Central memory CD8-positive, alpha-beta T cell (primary cell): ENCODE measurements around the gene EIF3L.

ENCODE experiments used
- ATAC-seq: fragments of 150-1000 bp; cut with Tn5 transposase; replicated peaks from 2 replicates; pipeline ENCODE4 v1.10.0; 2022; ENCODE audit warnings: mild to moderate bottlenecking, moderate FRiP score, moderate number of reproducible peaks; ENCODE audit not compliant: poor library complexity, severe bottlenecking; ENCODE audit errors: extremely low read depth
- DNase-seq, 2 donors: peaks; one replicate each; pipeline ENCODE4 v3.0.0; 2021; ENCODE audit warnings: low spot score in 2 of 2
- H3K27ac Mint-ChIP-seq: one replicate; pipeline ENCODE4 v1.8.0; 2022; ENCODE audit warnings: low read depth, mild to moderate bottlenecking, moderate library complexity, mixed read lengths
- H3K27me3 Mint-ChIP-seq: one replicate; pipeline ENCODE4 v1.8.0; 2022; ENCODE audit warnings: mixed read lengths
- H3K36me3 Mint-ChIP-seq: one replicate; pipeline ENCODE4 v1.8.0; 2022; ENCODE audit warnings: mild to moderate bottlenecking, moderate library complexity, mixed read lengths; ENCODE audit not compliant: insufficient read depth
- H3K4me1 Mint-ChIP-seq: one replicate; pipeline ENCODE4 v1.8.0; 2022; ENCODE audit warnings: mixed read lengths
- H3K4me3 Mint-ChIP-seq: one replicate; pipeline ENCODE4 v1.8.0; 2022; ENCODE audit warnings: mild to moderate bottlenecking, moderate library complexity, mixed read lengths
- H3K9me3 Mint-ChIP-seq: one replicate; pipeline ENCODE4 v1.8.0; 2022; ENCODE audit warnings: mixed read lengths

EIF3L gene

GRCh38 chr22:37907036-37907954 is 58.1 kb downstream of the EIF3L start:
- no peaks in the 10 kb centered on the region for H3K9me3 Mint-ChIP-seq
- H3K27ac Mint-ChIP-seq = peak overlapping the region; percentile 19
- no peak for DNase-seq
- ATAC-seq = no peak
- peaks cover 48% of the 10 kb centered on the region for H3K4me1 Mint-ChIP-seq
- peak overlapping the region; percentile 75 for H3K4me3 Mint-ChIP-seq
- peaks cover 9% of the 10 kb centered on the region for H3K36me3 Mint-ChIP-seq
- no peaks in the 10 kb centered on the region for H3K27me3 Mint-ChIP-seq

DNA sequence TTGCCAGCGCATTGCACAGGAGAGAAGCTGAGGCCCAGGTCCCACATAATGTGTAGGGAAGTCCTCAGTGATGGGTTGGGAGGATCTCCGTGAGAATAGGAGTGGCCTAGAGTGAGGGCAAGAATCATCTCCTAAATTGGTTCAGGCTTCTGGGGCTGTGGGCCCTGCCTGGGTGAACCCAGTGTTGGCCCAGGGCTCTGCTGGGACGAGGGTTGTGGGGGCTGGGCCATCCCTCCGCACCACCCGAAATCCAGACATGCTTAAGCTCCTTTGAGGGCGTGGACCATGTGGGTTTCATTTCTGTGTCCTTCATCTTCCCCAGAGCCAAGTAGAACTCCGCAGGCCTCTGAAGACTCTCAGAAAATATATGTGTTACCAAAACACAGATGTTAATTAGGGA is 60.5 kb downstream of the EIF3L start:
- H3K4me3 Mint-ChIP-seq = no peak overlapping the region
- no peaks in the 10 kb centered on the region for H3K9me3 Mint-ChIP-seq
- H3K4me1 Mint-ChIP-seq = peaks cover 50% of the 10 kb centered on the region
- H3K27ac Mint-ChIP-seq = peak overlapping the region; percentile 38
- no peaks in the 10 kb centered on the region for H3K27me3 Mint-ChIP-seq
- ATAC-seq = no peak
- no peak for DNase-seq
- peaks cover 22% of the 10 kb centered on the region for H3K36me3 Mint-ChIP-seq

- H3K4me1 Mint-ChIP-seq = peaks cover 41% of the 10 kb centered on the region
- no peaks in the 10 kb centered on the region for H3K27me3 Mint-ChIP-seq
- peaks cover 22% of the 10 kb centered on the region for H3K36me3 Mint-ChIP-seq
- H3K9me3 Mint-ChIP-seq = no peaks in the 10 kb centered on the region
- no peak for ATAC-seq
- H3K27ac Mint-ChIP-seq = peak overlapping the region; percentile 49
- no peak for DNase-seq
- no peak overlapping the region for H3K4me3 Mint-ChIP-seq
Measured at GRCh38 chr22:37910890-37911672, 61.9 kb downstream of the EIF3L start.

DNA sequence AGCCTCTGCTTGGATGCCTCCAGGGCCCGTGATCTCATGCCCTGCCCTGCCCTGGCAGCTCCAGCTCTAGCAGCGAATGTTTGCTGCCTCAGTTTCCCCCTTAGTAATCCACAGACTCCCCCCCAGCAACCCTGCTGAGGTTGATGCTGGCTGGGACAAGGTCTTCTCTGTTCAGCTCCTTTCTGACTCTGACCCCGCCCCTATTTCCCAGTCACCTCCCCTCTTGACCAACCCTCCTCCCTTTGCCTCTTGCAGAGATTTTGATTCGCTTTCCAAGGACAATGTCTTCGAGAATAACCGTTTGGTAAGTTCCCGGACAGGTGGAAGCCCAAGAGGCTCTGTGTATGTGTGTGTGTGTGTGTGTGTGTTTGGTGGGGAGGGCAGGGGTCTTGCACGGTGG is 62.5 kb downstream of the EIF3L start:
- H3K27ac Mint-ChIP-seq = peak overlapping the region; percentile 49
- ATAC-seq (no peak), DNase-seq (no peak)
- H3K36me3 Mint-ChIP-seq = peaks cover 22% of the 10 kb centered on the region
- H3K4me3 Mint-ChIP-seq = no peak overlapping the region
- H3K9me3 Mint-ChIP-seq = no peaks in the 10 kb centered on the region
- H3K27me3 Mint-ChIP-seq = no peaks in the 10 kb centered on the region
- H3K4me1 Mint-ChIP-seq = peaks cover 40% of the 10 kb centered on the region

- Mint-ChIP-seq H3K4me1 (peaks cover 35% of the 10 kb centered on the region), H3K36me3 (peaks cover 18% of the 10 kb centered on the region), H3K9me3 (no peaks in the 10 kb centered on the region), H3K4me3 (no peak overlapping the region), H3K27me3 (no peaks in the 10 kb centered on the region), H3K27ac (peak overlapping the region; percentile 49)
- ATAC-seq (no peak), DNase-seq (no peak)
Measured at GRCh38 chr22:37912171-37912570, 63.0 kb downstream of the EIF3L start.

DNA sequence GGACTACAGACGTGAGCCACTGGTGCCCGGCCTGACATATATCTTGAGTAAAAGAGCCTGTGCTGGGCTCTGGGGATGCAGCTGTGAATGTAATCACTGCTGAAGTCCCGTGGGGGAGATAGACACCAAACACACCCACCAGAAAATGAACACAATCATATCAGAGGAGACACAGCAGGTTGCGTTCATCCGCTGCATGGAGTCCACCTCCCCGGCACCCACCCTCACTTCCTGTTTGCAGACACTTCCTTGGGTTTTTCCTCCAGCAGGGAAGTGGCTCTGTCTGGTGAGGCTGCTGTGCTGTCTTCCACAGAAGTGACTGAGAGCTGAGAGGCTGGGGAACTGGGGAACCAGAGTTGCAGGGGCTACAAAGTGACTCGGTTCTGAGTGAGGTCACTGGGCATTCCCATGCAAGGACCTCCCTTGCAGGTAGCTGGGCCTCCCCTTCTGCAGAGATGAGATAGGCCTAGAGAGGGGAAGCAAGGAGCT is 64.1 kb downstream of the EIF3L start:
- ATAC-seq = no peak

DNA sequence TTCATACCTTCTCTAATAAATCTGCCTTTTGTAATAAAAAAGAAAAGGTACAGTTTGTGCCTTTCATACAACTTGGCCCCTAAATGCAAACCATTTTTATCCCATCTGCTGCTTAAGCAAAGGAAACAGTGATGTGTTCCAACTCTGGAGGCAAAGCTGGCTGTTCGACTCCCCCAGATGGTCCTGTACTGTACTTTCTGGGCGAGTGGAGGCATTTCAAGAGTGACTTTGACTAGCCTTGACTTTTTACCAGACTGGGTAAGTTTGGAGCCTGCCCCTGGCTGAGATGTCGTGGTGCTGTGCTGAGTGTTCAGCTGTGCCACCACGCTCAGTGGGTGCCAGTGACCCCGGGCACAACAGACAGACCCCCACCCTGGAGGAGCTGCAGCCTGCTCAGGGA is 67.1 kb downstream of the EIF3L start:
- DNase-seq (no peak), ATAC-seq (no peak)
- Mint-ChIP-seq H3K36me3 (peaks cover 25% of the 10 kb centered on the region), H3K4me1 (peaks cover 11% of the 10 kb centered on the region), H3K27me3 (no peaks in the 10 kb centered on the region), H3K4me3 (no peak overlapping the region), H3K9me3 (no peaks in the 10 kb centered on the region), H3K27ac (no peak overlapping the region)

More for the DNA sequence above, 64.1 kb downstream of the EIF3L start:
- DNase-seq = no peak
- Mint-ChIP-seq H3K9me3 (no peaks in the 10 kb centered on the region), H3K27ac (no peak overlapping the region), H3K27me3 (no peaks in the 10 kb centered on the region), H3K36me3 (peaks cover 18% of the 10 kb centered on the region), H3K4me3 (no peak overlapping the region), H3K4me1 (peaks cover 27% of the 10 kb centered on the region)

GRCh38 chr22:37917874-37918548 is 68.8 kb downstream of the EIF3L start:
- Mint-ChIP-seq H3K27ac (no peak overlapping the region), H3K36me3 (peaks cover 27% of the 10 kb centered on the region), H3K27me3 (no peaks in the 10 kb centered on the region), H3K9me3 (no peaks in the 10 kb centered on the region), H3K4me3 (no peak overlapping the region), H3K4me1 (no peaks in the 10 kb centered on the region)
- no peak for ATAC-seq
- DNase-seq = no peak

- Mint-ChIP-seq H3K9me3 (no peaks in the 10 kb centered on the region), H3K36me3 (peaks cover 26% of the 10 kb centered on the region), H3K4me1 (no peaks in the 10 kb centered on the region), H3K27ac (no peak overlapping the region), H3K27me3 (no peaks in the 10 kb centered on the region), H3K4me3 (no peak overlapping the region)
- ATAC-seq (no peak), DNase-seq (no peak)
Measured at GRCh38 chr22:37918580-37919270, 69.5 kb downstream of the EIF3L start.

DNA sequence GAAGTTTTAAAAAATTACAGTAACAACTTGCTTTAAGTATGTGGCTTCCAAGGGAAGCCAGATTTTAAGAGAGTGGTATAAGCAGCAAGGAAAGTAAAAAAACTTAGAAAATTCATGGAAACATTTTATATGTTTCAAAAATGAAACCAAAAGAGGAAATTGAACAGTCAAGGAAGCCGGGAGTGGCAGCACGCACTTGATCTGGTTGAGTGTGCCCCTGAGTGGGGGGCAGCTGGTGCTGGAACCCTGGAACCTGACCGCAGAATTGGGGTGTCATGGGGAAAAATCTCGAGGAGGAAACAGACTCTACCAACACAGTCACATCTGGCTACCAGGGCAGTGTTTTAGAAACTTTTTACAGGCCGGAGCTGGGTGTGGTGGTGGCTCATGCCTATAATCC is 70.9 kb downstream of the EIF3L start:
- Mint-ChIP-seq H3K4me1 (no peaks in the 10 kb centered on the region), H3K27me3 (no peaks in the 10 kb centered on the region), H3K4me3 (no peak overlapping the region), H3K9me3 (no peaks in the 10 kb centered on the region), H3K36me3 (peaks cover 20% of the 10 kb centered on the region), H3K27ac (peak overlapping the region; percentile 68)
- DNase-seq (no peak), ATAC-seq (no peak)

- ATAC-seq (no peak), DNase-seq (no peak)
- Mint-ChIP-seq H3K4me1 (no peaks in the 10 kb centered on the region), H3K4me3 (no peak overlapping the region), H3K27me3 (no peaks in the 10 kb centered on the region), H3K9me3 (no peaks in the 10 kb centered on the region), H3K27ac (no peak overlapping the region), H3K36me3 (peaks cover 21% of the 10 kb centered on the region)
Measured at GRCh38 chr22:37922191-37922590, 73.0 kb downstream of the EIF3L start.

DNA sequence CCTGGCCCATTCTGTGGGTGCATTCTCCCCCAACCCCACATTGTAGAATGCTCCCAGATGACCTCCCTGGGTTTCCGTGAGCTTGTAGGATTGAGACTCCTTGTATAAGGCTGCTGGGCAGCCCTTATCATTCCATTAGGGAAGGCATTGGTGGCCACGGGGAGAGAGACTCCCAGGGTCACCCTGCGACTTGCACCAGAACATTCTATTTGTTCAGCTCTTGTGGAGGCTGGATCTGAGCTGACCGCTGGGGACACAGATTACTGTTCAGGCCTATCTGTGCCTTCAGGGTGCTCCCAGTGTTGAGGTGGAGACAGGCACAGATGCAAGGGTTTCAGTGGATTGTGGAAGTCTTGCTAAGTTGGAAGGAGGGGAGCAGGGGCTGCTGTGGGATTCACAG is 74.7 kb downstream of the EIF3L start:
- Mint-ChIP-seq H3K4me1 (no peaks in the 10 kb centered on the region), H3K9me3 (no peaks in the 10 kb centered on the region), H3K27ac (peak overlapping the region; percentile 69), H3K4me3 (no peak overlapping the region), H3K36me3 (peaks cover 28% of the 10 kb centered on the region), H3K27me3 (no peaks in the 10 kb centered on the region)
- ATAC-seq (no peak), DNase-seq (no peak)
